ENCODE measurements around the gene RRAS2. TPM values are rescaled to one million over a fixed set of nuclear protein-coding genes. Genes with fewer than 3 reads are reported as not detected.

RRAS2 gene
- total RNA-seq, 1 experiment from 2014 or later = 164 TPM

DNA sequence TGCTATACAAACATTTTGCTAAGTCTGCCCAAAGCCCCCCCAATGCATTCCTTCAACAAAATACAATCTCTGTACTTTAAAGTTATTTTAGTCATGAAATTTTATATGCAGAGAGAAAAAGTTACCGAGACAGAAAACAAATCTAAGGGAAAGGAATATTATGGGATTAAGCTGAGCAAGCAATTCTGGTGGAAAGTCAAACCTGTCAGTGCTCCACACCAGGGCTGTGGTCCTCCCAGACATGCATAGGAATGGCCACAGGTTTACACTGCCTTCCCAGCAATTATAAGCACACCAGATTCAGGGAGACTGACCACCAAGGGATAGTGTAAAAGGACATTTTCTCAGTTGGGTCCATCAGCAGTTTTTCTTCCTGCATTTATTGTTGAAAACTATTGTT is 92.4 kb downstream of the RRAS2 start:
- H3K36me3 Mint-ChIP-seq = peaks cover 78% of the 10 kb centered on the region
- H3K4me3 Mint-ChIP-seq = no peak overlapping the region
- ChIA-PET POLR2A (no interaction called here), CTCF (interaction anchor here (0.9 kb wide), 1 partner anchor 52 kb away, joined by 3 read pairs; no protein-coding TSS in a partner anchor)
- DNase-seq (ENCODE audit: low spot score) (no peak), ATAC-seq (no peak)
- peaks cover 4% of the 10 kb centered on the region for H3K4me1 Mint-ChIP-seq
- TF ChIP-seq, protein P1, sequence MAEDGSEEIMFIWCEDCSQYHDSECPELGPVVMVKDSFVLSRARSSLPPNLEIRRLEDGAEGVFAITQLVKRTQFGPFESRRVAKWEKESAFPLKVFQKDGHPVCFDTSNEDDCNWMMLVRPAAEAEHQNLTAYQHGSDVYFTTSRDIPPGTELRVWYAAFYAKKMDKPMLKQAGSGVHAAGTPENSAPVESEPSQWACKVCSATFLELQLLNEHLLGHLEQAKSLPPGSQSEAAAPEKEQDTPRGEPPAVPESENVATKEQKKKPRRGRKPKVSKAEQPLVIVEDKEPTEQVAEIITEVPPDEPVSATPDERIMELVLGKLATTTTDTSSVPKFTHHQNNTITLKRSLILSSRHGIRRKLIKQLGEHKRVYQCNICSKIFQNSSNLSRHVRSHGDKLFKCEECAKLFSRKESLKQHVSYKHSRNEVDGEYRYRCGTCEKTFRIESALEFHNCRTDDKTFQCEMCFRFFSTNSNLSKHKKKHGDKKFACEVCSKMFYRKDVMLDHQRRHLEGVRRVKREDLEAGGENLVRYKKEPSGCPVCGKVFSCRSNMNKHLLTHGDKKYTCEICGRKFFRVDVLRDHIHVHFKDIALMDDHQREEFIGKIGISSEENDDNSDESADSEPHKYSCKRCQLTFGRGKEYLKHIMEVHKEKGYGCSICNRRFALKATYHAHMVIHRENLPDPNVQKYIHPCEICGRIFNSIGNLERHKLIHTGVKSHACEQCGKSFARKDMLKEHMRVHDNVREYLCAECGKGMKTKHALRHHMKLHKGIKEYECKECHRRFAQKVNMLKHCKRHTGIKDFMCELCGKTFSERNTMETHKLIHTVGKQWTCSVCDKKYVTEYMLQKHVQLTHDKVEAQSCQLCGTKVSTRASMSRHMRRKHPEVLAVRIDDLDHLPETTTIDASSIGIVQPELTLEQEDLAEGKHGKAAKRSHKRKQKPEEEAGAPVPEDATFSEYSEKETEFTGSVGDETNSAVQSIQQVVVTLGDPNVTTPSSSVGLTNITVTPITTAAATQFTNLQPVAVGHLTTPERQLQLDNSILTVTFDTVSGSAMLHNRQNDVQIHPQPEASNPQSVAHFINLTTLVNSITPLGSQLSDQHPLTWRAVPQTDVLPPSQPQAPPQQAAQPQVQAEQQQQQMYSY (CRISPR knock-in tag; IDR thresholded peaks at IDR 0.05) = no peak
- TF ChIP-seq, protein P2, sequence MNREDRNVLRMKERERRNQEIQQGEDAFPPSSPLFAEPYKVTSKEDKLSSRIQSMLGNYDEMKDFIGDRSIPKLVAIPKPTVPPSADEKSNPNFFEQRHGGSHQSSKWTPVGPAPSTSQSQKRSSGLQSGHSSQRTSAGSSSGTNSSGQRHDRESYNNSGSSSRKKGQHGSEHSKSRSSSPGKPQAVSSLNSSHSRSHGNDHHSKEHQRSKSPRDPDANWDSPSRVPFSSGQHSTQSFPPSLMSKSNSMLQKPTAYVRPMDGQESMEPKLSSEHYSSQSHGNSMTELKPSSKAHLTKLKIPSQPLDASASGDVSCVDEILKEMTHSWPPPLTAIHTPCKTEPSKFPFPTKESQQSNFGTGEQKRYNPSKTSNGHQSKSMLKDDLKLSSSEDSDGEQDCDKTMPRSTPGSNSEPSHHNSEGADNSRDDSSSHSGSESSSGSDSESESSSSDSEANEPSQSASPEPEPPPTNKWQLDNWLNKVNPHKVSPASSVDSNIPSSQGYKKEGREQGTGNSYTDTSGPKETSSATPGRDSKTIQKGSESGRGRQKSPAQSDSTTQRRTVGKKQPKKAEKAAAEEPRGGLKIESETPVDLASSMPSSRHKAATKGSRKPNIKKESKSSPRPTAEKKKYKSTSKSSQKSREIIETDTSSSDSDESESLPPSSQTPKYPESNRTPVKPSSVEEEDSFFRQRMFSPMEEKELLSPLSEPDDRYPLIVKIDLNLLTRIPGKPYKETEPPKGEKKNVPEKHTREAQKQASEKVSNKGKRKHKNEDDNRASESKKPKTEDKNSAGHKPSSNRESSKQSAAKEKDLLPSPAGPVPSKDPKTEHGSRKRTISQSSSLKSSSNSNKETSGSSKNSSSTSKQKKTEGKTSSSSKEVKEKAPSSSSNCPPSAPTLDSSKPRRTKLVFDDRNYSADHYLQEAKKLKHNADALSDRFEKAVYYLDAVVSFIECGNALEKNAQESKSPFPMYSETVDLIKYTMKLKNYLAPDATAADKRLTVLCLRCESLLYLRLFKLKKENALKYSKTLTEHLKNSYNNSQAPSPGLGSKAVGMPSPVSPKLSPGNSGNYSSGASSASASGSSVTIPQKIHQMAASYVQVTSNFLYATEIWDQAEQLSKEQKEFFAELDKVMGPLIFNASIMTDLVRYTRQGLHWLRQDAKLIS (CRISPR knock-in tag; IDR thresholded peaks at IDR 0.05; ENCODE audit: borderline replicate concordance) = no peak
- TF ChIP-seq TCF7 (CRISPR knock-in tag; IDR thresholded peaks at IDR 0.05; ENCODE audit: low read depth) (no peak), TP53 (CRISPR knock-in tag; IDR thresholded peaks at IDR 0.05) (no peak), ZNF423 (CRISPR knock-in tag; IDR thresholded peaks at IDR 0.05) (no peak), IRF2 (CRISPR knock-in tag; IDR thresholded peaks at IDR 0.05; ENCODE audit: borderline replicate concordance, low read depth) (no peak), NFYB (CRISPR knock-in tag; conservative IDR thresholded peaks at IDR 0.05; ENCODE audit: low read depth) (no peak), RELA (CRISPR knock-in tag; IDR thresholded peaks at IDR 0.05; ENCODE audit: borderline replicate concordance) (no peak), JAZF1 (CRISPR knock-in tag; IDR thresholded peaks at IDR 0.05) (no peak), TEAD1 (CRISPR knock-in tag; IDR thresholded peaks at IDR 0.05) (no peak), ESRRA (CRISPR knock-in tag; IDR thresholded peaks at IDR 0.05; ENCODE audit: borderline replicate concordance) (no peak), ZNF263 (CRISPR knock-in tag; IDR thresholded peaks at IDR 0.05; ENCODE audit: low read depth) (no peak)
- TF ChIP-seq, protein P3, sequence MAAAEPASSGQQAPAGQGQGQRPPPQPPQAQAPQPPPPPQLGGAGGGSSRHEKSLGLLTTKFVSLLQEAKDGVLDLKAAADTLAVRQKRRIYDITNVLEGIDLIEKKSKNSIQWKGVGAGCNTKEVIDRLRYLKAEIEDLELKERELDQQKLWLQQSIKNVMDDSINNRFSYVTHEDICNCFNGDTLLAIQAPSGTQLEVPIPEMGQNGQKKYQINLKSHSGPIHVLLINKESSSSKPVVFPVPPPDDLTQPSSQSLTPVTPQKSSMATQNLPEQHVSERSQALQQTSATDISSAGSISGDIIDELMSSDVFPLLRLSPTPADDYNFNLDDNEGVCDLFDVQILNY (CRISPR knock-in tag; IDR thresholded peaks at IDR 0.05) = no peak
- TF ChIP-seq, protein P4, sequence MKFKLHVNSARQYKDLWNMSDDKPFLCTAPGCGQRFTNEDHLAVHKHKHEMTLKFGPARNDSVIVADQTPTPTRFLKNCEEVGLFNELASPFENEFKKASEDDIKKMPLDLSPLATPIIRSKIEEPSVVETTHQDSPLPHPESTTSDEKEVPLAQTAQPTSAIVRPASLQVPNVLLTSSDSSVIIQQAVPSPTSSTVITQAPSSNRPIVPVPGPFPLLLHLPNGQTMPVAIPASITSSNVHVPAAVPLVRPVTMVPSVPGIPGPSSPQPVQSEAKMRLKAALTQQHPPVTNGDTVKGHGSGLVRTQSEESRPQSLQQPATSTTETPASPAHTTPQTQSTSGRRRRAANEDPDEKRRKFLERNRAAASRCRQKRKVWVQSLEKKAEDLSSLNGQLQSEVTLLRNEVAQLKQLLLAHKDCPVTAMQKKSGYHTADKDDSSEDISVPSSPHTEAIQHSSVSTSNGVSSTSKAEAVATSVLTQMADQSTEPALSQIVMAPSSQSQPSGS (CRISPR knock-in tag; IDR thresholded peaks at IDR 0.05; ENCODE audit: borderline replicate concordance, low read depth) = no peak
- TF ChIP-seq, protein P5, sequence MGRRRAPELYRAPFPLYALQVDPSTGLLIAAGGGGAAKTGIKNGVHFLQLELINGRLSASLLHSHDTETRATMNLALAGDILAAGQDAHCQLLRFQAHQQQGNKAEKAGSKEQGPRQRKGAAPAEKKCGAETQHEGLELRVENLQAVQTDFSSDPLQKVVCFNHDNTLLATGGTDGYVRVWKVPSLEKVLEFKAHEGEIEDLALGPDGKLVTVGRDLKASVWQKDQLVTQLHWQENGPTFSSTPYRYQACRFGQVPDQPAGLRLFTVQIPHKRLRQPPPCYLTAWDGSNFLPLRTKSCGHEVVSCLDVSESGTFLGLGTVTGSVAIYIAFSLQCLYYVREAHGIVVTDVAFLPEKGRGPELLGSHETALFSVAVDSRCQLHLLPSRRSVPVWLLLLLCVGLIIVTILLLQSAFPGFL (CRISPR knock-in tag; IDR thresholded peaks at IDR 0.05; ENCODE audit: borderline replicate concordance) = no peak
- TF ChIP-seq, protein P6, sequence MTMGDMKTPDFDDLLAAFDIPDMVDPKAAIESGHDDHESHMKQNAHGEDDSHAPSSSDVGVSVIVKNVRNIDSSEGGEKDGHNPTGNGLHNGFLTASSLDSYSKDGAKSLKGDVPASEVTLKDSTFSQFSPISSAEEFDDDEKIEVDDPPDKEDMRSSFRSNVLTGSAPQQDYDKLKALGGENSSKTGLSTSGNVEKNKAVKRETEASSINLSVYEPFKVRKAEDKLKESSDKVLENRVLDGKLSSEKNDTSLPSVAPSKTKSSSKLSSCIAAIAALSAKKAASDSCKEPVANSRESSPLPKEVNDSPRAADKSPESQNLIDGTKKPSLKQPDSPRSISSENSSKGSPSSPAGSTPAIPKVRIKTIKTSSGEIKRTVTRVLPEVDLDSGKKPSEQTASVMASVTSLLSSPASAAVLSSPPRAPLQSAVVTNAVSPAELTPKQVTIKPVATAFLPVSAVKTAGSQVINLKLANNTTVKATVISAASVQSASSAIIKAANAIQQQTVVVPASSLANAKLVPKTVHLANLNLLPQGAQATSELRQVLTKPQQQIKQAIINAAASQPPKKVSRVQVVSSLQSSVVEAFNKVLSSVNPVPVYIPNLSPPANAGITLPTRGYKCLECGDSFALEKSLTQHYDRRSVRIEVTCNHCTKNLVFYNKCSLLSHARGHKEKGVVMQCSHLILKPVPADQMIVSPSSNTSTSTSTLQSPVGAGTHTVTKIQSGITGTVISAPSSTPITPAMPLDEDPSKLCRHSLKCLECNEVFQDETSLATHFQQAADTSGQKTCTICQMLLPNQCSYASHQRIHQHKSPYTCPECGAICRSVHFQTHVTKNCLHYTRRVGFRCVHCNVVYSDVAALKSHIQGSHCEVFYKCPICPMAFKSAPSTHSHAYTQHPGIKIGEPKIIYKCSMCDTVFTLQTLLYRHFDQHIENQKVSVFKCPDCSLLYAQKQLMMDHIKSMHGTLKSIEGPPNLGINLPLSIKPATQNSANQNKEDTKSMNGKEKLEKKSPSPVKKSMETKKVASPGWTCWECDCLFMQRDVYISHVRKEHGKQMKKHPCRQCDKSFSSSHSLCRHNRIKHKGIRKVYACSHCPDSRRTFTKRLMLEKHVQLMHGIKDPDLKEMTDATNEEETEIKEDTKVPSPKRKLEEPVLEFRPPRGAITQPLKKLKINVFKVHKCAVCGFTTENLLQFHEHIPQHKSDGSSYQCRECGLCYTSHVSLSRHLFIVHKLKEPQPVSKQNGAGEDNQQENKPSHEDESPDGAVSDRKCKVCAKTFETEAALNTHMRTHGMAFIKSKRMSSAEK (CRISPR knock-in tag; IDR thresholded peaks at IDR 0.05; ENCODE audit: borderline replicate concordance) = no peak
- H3K27ac Mint-ChIP-seq = no peak overlapping the region
- H3K9me3 Mint-ChIP-seq = peaks cover 53% of the 10 kb centered on the region
- peaks cover 12% of the 10 kb centered on the region for H3K27me3 Mint-ChIP-seq (ENCODE audit: low read depth)

Data from WTC11 (cell line).